ENCODE measurements around the gene SERTAD3. TPM values are rescaled to one million over a fixed set of nuclear protein-coding genes. Genes with fewer than 3 reads are reported as not detected.

SERTAD3 gene
- total RNA-seq, 2 donors from 2014 or later = 5.7 to 10.2 TPM

GRCh38 chr19:40400559-40400958 is 43.6 kb downstream of the SERTAD3 start:
- peaks cover 14% of the 10 kb centered on the region for H3K4me1 ChIP-seq
- 50 to 77% methylated on average over 2 to 3 of the region's 3 CpGs for WGBS, 2 donors
- no peaks in the 10 kb centered on the region for H3K27me3 ChIP-seq
- H3K4me3 ChIP-seq = no peak overlapping the region
- intact Hi-C loops (cut with DNase I) = no loop called here
- no peaks in the 10 kb centered on the region for H3K9me3 ChIP-seq
- no peaks in the 10 kb centered on the region for H3K36me3 ChIP-seq (replicated peaks in 1 of 2; ENCODE audit: insufficient read depth in 1 of 2, low read depth in 2 of 2)
- no peak for DNase-seq
- TF ChIP-seq POLR2A (IDR thresholded peaks at IDR 0.05) (no peak), CTCF (IDR thresholded peaks at IDR 0.05) (no peak)
- no peak for ATAC-seq
- no peak overlapping the region for H3K27ac ChIP-seq

DNA sequence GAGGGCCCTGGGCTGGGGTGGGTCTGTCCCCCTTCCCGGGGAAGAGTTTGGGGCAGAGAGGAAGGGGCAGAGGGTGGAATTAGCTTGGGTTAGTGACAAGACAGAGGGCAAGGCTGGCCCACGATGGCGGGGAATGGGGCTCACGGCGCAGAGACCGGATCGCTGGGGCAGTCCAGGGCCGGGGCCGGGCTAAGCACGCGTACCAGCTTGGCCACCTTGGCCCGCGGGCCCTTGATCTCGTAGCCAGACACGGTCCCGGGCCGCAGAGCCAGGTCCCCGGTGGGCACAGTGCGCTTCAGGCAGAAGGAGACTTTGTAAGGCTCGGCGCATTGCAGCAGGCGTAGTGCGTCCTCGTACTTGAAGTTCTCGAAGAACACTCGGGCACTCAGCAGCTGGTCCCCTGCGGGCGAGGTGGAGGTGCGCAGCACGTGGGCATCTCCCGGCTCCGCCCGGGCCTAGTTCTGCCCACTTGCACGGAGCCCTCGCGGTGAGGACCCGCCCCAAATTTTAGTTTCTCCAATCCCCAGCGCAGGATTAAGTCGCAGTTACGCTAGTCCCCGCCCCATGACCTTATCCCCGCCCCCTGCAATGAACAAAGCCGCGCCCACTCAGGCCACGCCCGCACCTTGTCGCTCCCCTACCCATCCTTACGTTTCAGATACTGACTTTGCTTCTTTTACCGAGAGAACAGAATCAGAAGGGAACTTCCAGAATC is 45.6 kb downstream of the SERTAD3 start:
- H3K27me3 ChIP-seq = no peaks in the 10 kb centered on the region
- 58 to 59% methylated on average over 23 to 48 of the region's 49 CpGs for WGBS, 2 donors
- TF ChIP-seq POLR2A (IDR thresholded peaks at IDR 0.05) (no peak), CTCF (IDR thresholded peaks at IDR 0.05) (no peak)
- H3K36me3 ChIP-seq (replicated peaks in 1 of 2; ENCODE audit: insufficient read depth in 1 of 2, low read depth in 2 of 2) = no peaks in the 10 kb centered on the region
- no peak for ATAC-seq
- DNase-seq = peak in 1 of 4 donors; percentile 19
- H3K4me1 ChIP-seq = peaks cover 8% of the 10 kb centered on the region
- no peak overlapping the region for H3K4me3 ChIP-seq
- intact Hi-C loops (cut with DNase I) = no loop called here
- no peak overlapping the region for H3K27ac ChIP-seq
- no peaks in the 10 kb centered on the region for H3K9me3 ChIP-seq

DNA sequence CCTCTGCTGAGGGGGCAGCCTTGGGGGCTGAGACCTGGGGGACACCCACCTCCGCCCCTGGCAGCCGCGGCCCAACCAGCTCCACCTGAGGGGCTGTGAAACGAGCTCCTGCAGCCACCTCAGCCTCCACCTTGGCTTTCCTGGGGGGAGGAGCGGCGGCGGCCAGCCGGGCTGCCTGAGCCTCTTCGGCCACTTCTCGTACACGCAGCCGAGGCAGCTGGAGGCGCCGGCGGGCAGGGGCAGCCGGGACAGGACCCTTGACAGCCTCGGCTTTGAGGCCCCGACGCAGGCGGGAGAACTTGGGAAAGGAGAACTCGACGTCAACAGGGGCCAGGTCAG is 46.6 kb downstream of the SERTAD3 start:
- H3K9me3 ChIP-seq = no peaks in the 10 kb centered on the region
- intact Hi-C loops (cut with DNase I) = no loop called here
- ATAC-seq (no peak), DNase-seq (no peak)
- H3K4me3 ChIP-seq = no peak overlapping the region
- no peak overlapping the region for H3K27ac ChIP-seq
- H3K27me3 ChIP-seq = no peaks in the 10 kb centered on the region
- TF ChIP-seq POLR2A (IDR thresholded peaks at IDR 0.05) (no peak), CTCF (IDR thresholded peaks at IDR 0.05) (no peak)
- no peaks in the 10 kb centered on the region for H3K36me3 ChIP-seq (replicated peaks in 1 of 2; ENCODE audit: insufficient read depth in 1 of 2, low read depth in 2 of 2)
- 90 to 100% methylated on average over 4 to 22 of the region's 22 CpGs for WGBS, 2 donors
- no peaks in the 10 kb centered on the region for H3K4me1 ChIP-seq

DNA sequence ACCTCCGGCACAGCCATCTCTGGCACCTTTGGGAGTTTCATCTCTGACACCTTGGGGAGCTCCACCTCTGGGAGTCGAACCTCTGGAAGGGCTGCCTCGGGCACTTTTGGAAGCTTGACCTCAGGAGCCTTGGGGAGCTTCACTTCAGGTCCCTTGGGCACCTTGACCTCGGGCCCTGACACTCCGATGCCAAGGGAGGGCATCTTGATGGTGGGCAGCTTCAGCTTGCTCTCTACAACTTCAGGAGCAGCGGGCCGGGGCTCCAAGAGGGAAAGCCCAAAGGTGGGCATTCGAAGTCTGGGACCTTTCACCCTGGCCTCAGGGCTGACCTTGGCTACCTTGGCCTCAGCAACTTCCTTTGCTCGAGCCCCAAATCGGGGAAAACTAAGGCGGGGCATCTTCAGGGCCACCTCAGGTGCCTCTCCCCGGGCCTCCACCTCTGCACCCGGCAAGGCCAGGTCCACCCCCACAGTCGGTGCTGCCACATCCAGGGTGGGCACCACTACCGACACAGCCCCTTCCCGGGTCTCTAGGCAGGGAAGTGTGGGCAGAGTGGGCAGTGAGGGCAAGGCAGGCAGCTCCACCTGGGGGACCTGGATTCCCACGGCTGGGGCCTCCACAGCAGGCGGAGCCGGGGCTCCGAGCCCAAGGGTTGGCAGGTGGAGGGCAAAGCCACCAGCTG is 47.1 kb downstream of the SERTAD3 start:
- ATAC-seq (no peak), DNase-seq (no peak)
- Histone ChIP-seq H3K9me3 (no peaks in the 10 kb centered on the region), H3K4me1 (no peaks in the 10 kb centered on the region), H3K36me3 (replicated peaks in 1 of 2; ENCODE audit: insufficient read depth in 1 of 2, low read depth in 2 of 2) (no peaks in the 10 kb centered on the region), H3K27ac (no peak overlapping the region), H3K27me3 (no peaks in the 10 kb centered on the region), H3K4me3 (no peak overlapping the region)
- 79 to 83% methylated on average over 1 to 14 of the region's 20 CpGs for WGBS, 2 donors
- TF ChIP-seq CTCF (IDR thresholded peaks at IDR 0.05) = no peak
- no peak for TF ChIP-seq POLR2A (IDR thresholded peaks at IDR 0.05)
- intact Hi-C loops (cut with DNase I) = no loop called here

- intact Hi-C loops (cut with DNase I) = no loop called here
- DNase-seq (no peak), ATAC-seq (no peak)
- TF ChIP-seq POLR2A (IDR thresholded peaks at IDR 0.05) (no peak), CTCF (IDR thresholded peaks at IDR 0.05) (no peak)
- Histone ChIP-seq H3K36me3 (replicated peaks in 1 of 2; ENCODE audit: insufficient read depth in 1 of 2, low read depth in 2 of 2) (no peaks in the 10 kb centered on the region), H3K4me3 (no peak overlapping the region), H3K27ac (no peak overlapping the region), H3K27me3 (no peaks in the 10 kb centered on the region), H3K4me1 (no peaks in the 10 kb centered on the region), H3K9me3 (no peaks in the 10 kb centered on the region)
- 85 to 92% methylated on average over 9 to 14 of the region's 14 CpGs for WGBS, 2 donors
These were observed 48.2 kb downstream of the SERTAD3 start for GRCh38 chr19:40395956-40396355.

Measured in body of pancreas (tissue), 4 donors.